ENCODE results near the gene WNK3.

DNA sequence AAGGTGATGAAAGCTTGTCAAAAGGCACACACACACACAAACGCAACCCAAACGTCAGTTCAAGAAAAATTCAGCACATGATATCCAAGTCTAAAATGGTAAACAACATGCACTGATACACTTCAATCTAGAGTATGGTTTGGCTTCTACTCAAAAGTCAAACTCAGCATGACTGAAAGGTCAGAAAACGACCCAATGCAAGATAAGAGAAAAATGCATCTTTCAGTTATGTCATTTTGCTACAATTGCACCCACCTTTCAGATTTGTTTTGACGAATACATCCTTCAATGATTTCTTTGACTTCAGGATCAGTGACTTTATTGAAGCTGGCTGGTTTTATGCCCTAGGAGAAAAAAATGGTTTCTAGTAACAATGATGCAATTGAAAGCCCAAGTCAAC, 56.3 kb downstream of the WNK3 start:
- TF ChIP-seq, protein P1, sequence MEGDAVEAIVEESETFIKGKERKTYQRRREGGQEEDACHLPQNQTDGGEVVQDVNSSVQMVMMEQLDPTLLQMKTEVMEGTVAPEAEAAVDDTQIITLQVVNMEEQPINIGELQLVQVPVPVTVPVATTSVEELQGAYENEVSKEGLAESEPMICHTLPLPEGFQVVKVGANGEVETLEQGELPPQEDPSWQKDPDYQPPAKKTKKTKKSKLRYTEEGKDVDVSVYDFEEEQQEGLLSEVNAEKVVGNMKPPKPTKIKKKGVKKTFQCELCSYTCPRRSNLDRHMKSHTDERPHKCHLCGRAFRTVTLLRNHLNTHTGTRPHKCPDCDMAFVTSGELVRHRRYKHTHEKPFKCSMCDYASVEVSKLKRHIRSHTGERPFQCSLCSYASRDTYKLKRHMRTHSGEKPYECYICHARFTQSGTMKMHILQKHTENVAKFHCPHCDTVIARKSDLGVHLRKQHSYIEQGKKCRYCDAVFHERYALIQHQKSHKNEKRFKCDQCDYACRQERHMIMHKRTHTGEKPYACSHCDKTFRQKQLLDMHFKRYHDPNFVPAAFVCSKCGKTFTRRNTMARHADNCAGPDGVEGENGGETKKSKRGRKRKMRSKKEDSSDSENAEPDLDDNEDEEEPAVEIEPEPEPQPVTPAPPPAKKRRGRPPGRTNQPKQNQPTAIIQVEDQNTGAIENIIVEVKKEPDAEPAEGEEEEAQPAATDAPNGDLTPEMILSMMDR (IDR thresholded peaks at IDR 0.05; ENCODE audit: low read length): no peak
- TF ChIP-seq EZH2 (IDR thresholded peaks at IDR 0.05; ENCODE audit: borderline replicate concordance, low read length): no peak

Measured in OCI-LY1 (cell line).